K562 (cell line): ENCODE results near the gene S100A4. TPM values are rescaled to one million over a fixed set of nuclear protein-coding genes. Genes with fewer than 3 reads are reported as not detected.

ENCODE experiments used
- ATAC-seq: fragments of 200-7000 bp; cut with Tn5 transposase; 3 replicates; pipeline ENCODE4 v1.9.1; 2020; ENCODE audit warnings: moderate library complexity
- BruUV-seq: library from RNA; stranded (reverse); fragments of 400-500 nt; replicated peaks from 2 replicates; lab custom pipeline; 2021; lab: Mats Ljungman, UMichigan
- CTCF ChIA-PET: fragments of 300-600 bp; formaldehyde crosslinking; extraction: SDS; loops from one replicate; lab custom pipeline; 2021; ENCODE audit warnings: low intra/inter-chr PET ratio; lab: Yijun Ruan, JAX
- POLR2A ChIA-PET: fragments of 300-600, 350-650 bp; sonication (Branson Sonifier 250); formaldehyde crosslinking; extraction: SDS; loops from one replicate; lab custom pipeline; 2021; ENCODE audit warnings: antibody characterized with exemption, inconsistent platforms; lab: Yijun Ruan, JAX
- DNase-seq, 4 experiments: peaks; one replicate each; pipeline versions ENCODE4 v3.0.0 to v3.0.0-alpha.2; 2011 to 2018; ENCODE audit warnings: low spot score in 3 of 4, mixed read lengths in 3 of 4; ENCODE audit errors: extremely low read depth in 1 of 4
- FAIRE-seq: peaks from 2 replicates; lab custom pipeline; 2011; peaks lifted over from hg19 to GRCh38; lab: Jason Lieb, UNC
- H2AFZ ChIP-seq: 2 replicates; pipeline ENCODE4 v1.6.0; 2011; ENCODE audit warnings: low read depth, low read length, control low read depth, inconsistent platforms
- H3K27ac ChIP-seq: fragments of 200-600 bp; 3 replicates; pipeline ENCODE4 v1.8.0; 2011; ENCODE audit warnings: low read depth, mild to moderate bottlenecking, control low read depth, inconsistent platforms, low read length, moderate library complexity, mixed read lengths; ENCODE audit errors: extremely low read depth
- H3K27me3 ChIP-seq, 2 experiments: fragments of 300-600 bp in 1 of 2; 2 replicates in 1 of 2; 3 replicates in 1 of 2; pipeline versions ENCODE4 v1.6.0 to v1.8.0; 2011; ENCODE audit warnings: inconsistent platforms in 2 of 2, low read length in 2 of 2, mild to moderate bottlenecking in 1 of 2, mixed read lengths in 1 of 2, moderate library complexity in 1 of 2; ENCODE audit not compliant: control insufficient read depth in 2 of 2, insufficient read depth in 2 of 2
- H3K36me3 ChIP-seq: fragments of 300-600 bp; 3 replicates; pipeline ENCODE4 v1.8.0; 2011; ENCODE audit warnings: mild to moderate bottlenecking, low read length, inconsistent platforms; ENCODE audit not compliant: control insufficient read depth, insufficient read depth
- H3K4me1 ChIP-seq, 2 experiments: fragments of 200-600 bp in 1 of 2; replicated peaks in 1 of 2; 2 replicates in 1 of 2; 3 replicates in 1 of 2; pipeline versions ENCODE4 v1.5.1 to v1.8.0; 2011; ENCODE audit warnings: inconsistent platforms in 2 of 2, low read length in 2 of 2, mild to moderate bottlenecking in 1 of 2, mixed read lengths in 1 of 2, moderate library complexity in 1 of 2; ENCODE audit not compliant: control insufficient read depth in 2 of 2, insufficient read depth in 2 of 2
- H3K4me2 ChIP-seq: 2 replicates; pipeline ENCODE4 v1.6.1; 2011; ENCODE audit warnings: low read length, control low read depth, inconsistent platforms, mixed read lengths; ENCODE audit not compliant: insufficient read depth
- H3K4me3 ChIP-seq: fragments of 200-600 bp; sonication (generic), shearing (Covaris generic); 2 replicates; pipeline ENCODE4 v1.5.1; 2016; ENCODE audit warnings: control low read depth, inconsistent platforms
- H3K79me2 ChIP-seq: fragments of 200-600 bp; 3 replicates; pipeline ENCODE4 v1.8.0; 2011; ENCODE audit warnings: low read length, inconsistent platforms; ENCODE audit not compliant: control insufficient read depth, insufficient read depth
- H3K9ac ChIP-seq, 2 experiments: 2 replicates each; pipeline versions ENCODE4 v1.6.0 to v1.6.1; 2011; ENCODE audit warnings: low read depth in 2 of 2, low read length in 2 of 2, control low read depth in 1 of 2, inconsistent platforms in 1 of 2, mild to moderate bottlenecking in 1 of 2, mixed read lengths in 1 of 2; ENCODE audit not compliant: insufficient read depth in 1 of 2
- H3K9me1 ChIP-seq: one replicate; pipeline ENCODE4 v1.6.0; 2011; ENCODE audit warnings: inconsistent platforms, mild to moderate bottlenecking, low read length, moderate library complexity; ENCODE audit not compliant: control insufficient read depth, insufficient read depth
- H3K9me3 ChIP-seq: replicated peaks from 2 replicates; pipeline ENCODE4 v1.5.1; 2011; ENCODE audit warnings: low read depth, low read length, inconsistent platforms; ENCODE audit not compliant: control insufficient read depth, insufficient read depth
- H4K20me1 ChIP-seq: replicated peaks from 2 replicates; pipeline ENCODE4 v1.6.1; 2011; ENCODE audit warnings: low read length, inconsistent platforms, mixed read lengths; ENCODE audit not compliant: control insufficient read depth, insufficient read depth
- ARID4B ChIP-seq: sonication (generic); formaldehyde crosslinking; IDR thresholded peaks from 2 replicates; pipeline ENCODE4 v1.8.0; 2022; ENCODE audit warnings: mild to moderate bottlenecking, missing genetic modification reagents
- CCAR2 ChIP-seq: fragments of 200-400 bp; formaldehyde crosslinking; IDR thresholded peaks from 2 replicates; pipeline ENCODE4 v1.6.1; 2017; ENCODE audit warnings: mild to moderate bottlenecking, low read depth, low read length
- CUX1 ChIP-seq: fragments of 200-800 bp; sonication (Bioruptor generic); IDR thresholded peaks from 2 replicates; pipeline ENCODE4 v1.6.1; 2016; ENCODE audit warnings: missing genetic modification characterization, missing compliant biosample characterization
- ETV1 ChIP-seq: fragments of 450-650 bp; conservative IDR thresholded peaks from 2 replicates; pipeline ENCODE4 v1.6.1; 2016; ENCODE audit warnings: missing genetic modification characterization, control low read depth, low read depth, missing compliant biosample characterization
- L3MBTL2 ChIP-seq: fragments of 450-650 bp; IDR thresholded peaks from 2 replicates; pipeline ENCODE4 v1.6.1; 2016; ENCODE audit warnings: mild to moderate bottlenecking, moderate library complexity
- POLR2AphosphoS2 ChIP-seq: IDR thresholded peaks from 2 replicates; pipeline ENCODE4 v1.6.1; 2012; ENCODE audit warnings: low read length, improper control_type of control experiment
- POLR2H ChIP-seq: IDR thresholded peaks from 2 replicates; pipeline ENCODE4 v1.6.1; 2016; ENCODE audit warnings: missing genetic modification characterization, low read depth, mild to moderate bottlenecking, control low read depth, missing compliant biosample characterization, moderate library complexity
- TARDBP ChIP-seq: fragments of 450-650 bp; IDR thresholded peaks from 2 replicates; pipeline ENCODE4 v1.6.1; 2016
- ZBTB1 ChIP-seq: sonication (generic); formaldehyde crosslinking; IDR thresholded peaks from 2 replicates; pipeline ENCODE4 v1.8.1; 2023; ENCODE audit warnings: missing genetic modification reagents, low read depth, mild to moderate bottlenecking, borderline replicate concordance
- WGBS: fragments of 100-300 bp; shearing (Covaris generic); methylation state at CpG from one replicate; pipeline ENCODE4 v1.1.6; 2016; ENCODE audit warnings: low coverage, mixed read lengths; ENCODE audit not compliant: insufficient coverage; ENCODE audit errors: missing lambda C conversion rate; 5-methylcytosine and 5-hydroxymethylcytosine counted together
- in situ Hi-C: fragments of 300-500 bp; cut with MboI; formaldehyde crosslinking; loops from 4 replicates; pipeline ENCODE4 v1.15.0; 2018; ENCODE audit warnings: inconsistent platforms, mixed read lengths
- intact Hi-C: fragments of 100-400 bp; cut with micrococcal nuclease; formaldehyde crosslinking; loops from 2 replicates; pipeline ENCODE4 v1.14.2; 2022
- polyA plus RNA-seq, 8 experiments: library from polyadenylated mRNA; depleted of rRNA in 4 of 8; stranded (reverse) in 5 of 8; unstranded in 3 of 8; fragments of >200 nt; fragmentation: Nextera tagmentation in 2 of 8; fragmentation: Illumina TruSeq in 1 of 8; extraction: Ambion mirVana in 2 of 8; extraction: Trizol in 1 of 8; gene quantifications; 2 replicates each; pipeline versions ENCODE4 v1.2.1 to v1.2.3, GENCODE V29; 2011 to 2014; ENCODE audit warnings: inconsistent platforms in 1 of 8, missing spikeins in 1 of 8
- total RNA-seq, 7 experiments: library from RNA; depleted of rRNA in 6 of 7; stranded (reverse); fragments of >200 nt in 6 of 7; fragmentation: Illumina TruSeq in 2 of 7; extraction: Trizol in 2 of 7; gene quantifications; 2 replicates each; pipeline versions ENCODE4 v1.2.1 to v1.2.3, GENCODE V29; 2011 to 2021; ENCODE audit warnings: low replicate concordance in 1 of 7

Gene S100A4
- total and polyA plus RNA-seq, 9 of the 15 experiments (the other 6 are each of a cell fraction or from before 2014, with no cell fraction given), result 3.7 to 20.1 (median 11.2) TPM

GRCh38 chr1:153583976-153584375 lies 38.4 kb upstream of the S100A4 start:
- intact Hi-C loops (no loop called here), in situ Hi-C loops (no loop called here)
- H3K36me3 ChIP-seq, result no peaks in the 10 kb centered on the region
- 0 out of 2 replicates have a peak overlapping the region, but pooled peaks have one; percentile 7 for H2AFZ ChIP-seq
- H3K79me2 ChIP-seq, result no peaks in the 10 kb centered on the region
- POLR2A ChIA-PET, result interaction anchor here (1.3 kb wide), 1 partner anchor 9 kb away, joined by 4 read pairs; no protein-coding TSS in a partner anchor
- peaks cover 0 to 6% of the 10 kb centered on the region in 2 experiments; a peak in 1 of 5 replicates for H3K4me1 ChIP-seq
- H3K4me2 ChIP-seq, result no peak overlapping the region
- CTCF ChIA-PET, result interaction anchor here (0.7 kb wide), 1 partner anchor 12 kb away, joined by 3 read pairs; no protein-coding TSS in a partner anchor
- no peaks in the 10 kb centered on the region for H3K9me1 ChIP-seq
- no peak overlapping the region for H3K4me3 ChIP-seq
- BruUV-seq, result no TSS peak
- no peaks in the 10 kb centered on the region for H4K20me1 ChIP-seq
- ATAC-seq (no peak), DNase-seq (no peak), FAIRE-seq (peak; percentile 55)
- H3K9me3 ChIP-seq, result no peaks in the 10 kb centered on the region
- 21% methylated on average over 2 of the region's 2 CpGs for WGBS
- H3K27me3 ChIP-seq, result no peaks in the 10 kb centered on the region
- no peak overlapping the region for H3K27ac ChIP-seq
- H3K9ac ChIP-seq, result no peak overlapping the region
- TF ChIP-seq POLR2AphosphoS2 (no peak), L3MBTL2 (no peak), CCAR2 (no peak), ETV1 (no peak), ARID4B (no peak), POLR2H (tag) (no peak), TARDBP (no peak), CUX1 (CRISPR knock-in tag) (no peak), ZBTB1 (CRISPR knock-in tag) (no peak)
